Measurements from ENCODE around the gene KLHDC2.
"Not testable (repeated sequence)": the region's sequence is repeated elsewhere in the genome, so short reads cannot be mapped to it uniquely, and the experiment has no call there.

The KLHDC2 gene

GRCh38 chr14:49781040-49781439 is 13.1 kb downstream of the KLHDC2 start:
- DNase-seq (ENCODE audit: low read depth): not testable (repeated sequence)

DNA sequence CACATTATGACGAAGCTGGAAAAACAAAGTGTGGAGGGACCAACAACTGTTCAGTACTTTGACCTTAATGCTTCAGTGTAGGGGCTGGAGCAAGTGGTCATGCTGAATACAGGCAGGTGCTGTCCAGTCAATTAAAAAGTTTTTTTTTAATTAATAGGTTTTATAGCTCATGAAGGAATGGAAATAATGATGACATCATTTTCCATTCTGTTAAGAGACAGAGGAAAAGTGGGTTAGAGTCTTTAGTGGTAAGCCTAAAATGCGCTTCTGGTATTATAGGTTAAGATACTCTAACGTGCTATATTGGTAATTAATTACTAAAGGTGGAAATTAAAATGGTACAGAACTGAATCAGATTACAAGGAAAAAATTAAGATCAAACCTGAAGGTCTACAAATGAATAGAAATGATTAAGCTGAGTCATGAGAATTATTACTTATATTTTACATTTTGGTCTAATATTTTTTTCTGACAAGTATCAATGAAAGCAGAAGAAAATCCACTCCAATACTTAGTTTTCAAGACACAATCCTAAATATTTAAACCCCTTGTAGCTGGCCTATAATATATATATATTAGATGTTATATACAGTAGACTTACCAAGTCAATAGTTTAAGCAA is 15.6 kb downstream of the KLHDC2 start:
- DNase-seq (ENCODE audit: low read depth): no peak

GRCh38 chr14:49786315-49786714 is 18.4 kb downstream of the KLHDC2 start:
- no peak for DNase-seq (ENCODE audit: low read depth)

- DNase-seq (ENCODE audit: low read depth): no peak
Observed at GRCh38 chr14:49792618-49793017, 24.7 kb downstream of the KLHDC2 start.

DNA sequence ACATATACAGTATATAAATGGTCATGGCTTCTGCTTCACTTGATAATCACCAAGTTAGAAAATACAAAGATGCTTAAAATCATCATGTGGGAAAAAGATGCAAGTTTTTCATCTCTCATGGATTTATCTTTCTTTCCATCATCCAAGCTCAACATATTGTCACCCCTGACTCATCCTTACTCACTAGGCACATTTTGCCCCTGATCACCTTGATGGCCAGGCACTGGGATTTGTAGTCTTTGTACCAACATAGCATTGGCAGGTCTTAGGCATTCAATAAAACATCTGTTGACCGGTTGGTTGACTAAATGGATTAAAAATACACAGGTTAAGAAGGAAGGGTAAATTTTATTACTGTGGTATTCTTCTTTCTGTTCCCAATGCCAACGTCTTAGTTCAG is 28.1 kb downstream of the KLHDC2 start:
- DNase-seq (ENCODE audit: low read depth): no peak

GRCh38 chr14:49808780-49809179 is 40.8 kb downstream of the KLHDC2 start:
- DNase-seq (ENCODE audit: low read depth): no peak

- not testable (repeated sequence) for DNase-seq (ENCODE audit: low read depth)
Observed at GRCh38 chr14:49816118-49816517, 48.2 kb downstream of the KLHDC2 start.

DNA sequence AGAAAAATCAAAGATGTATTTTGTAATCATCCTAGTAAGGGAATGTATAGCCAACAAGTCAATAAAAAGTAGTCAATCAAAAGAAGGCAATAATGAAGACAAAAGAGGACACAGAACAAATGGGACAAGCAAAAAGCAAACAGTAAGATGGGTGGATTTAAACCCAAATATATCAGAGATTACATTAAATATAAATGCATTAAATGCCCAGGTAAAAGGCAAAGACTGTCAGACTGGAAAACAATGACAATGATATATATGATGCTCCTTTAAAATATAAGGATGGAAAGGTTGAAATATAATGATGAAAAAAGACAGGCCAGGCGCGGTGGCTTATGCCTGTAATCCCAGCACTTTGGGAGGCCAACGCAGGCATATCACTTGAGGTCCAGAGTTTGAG is 48.9 kb downstream of the KLHDC2 start:
- DNase-seq (ENCODE audit: low read depth): no peak

- DNase-seq (ENCODE audit: low read depth): no peak
Observed at GRCh38 chr14:49820176-49820575, 52.2 kb downstream of the KLHDC2 start.

GRCh38 chr14:49828640-49829039 is 60.7 kb downstream of the KLHDC2 start:
- DNase-seq (ENCODE audit: low read depth): no peak
